ENCODE results near the gene FNIP1.
A peak's percentile ranks its signal among the peaks of the same experiment; 100 is the strongest.
"Not testable (repeated sequence)": the region's sequence is repeated elsewhere in the genome, so short reads cannot be mapped to it uniquely, and the experiment has no call there.

The FNIP1 gene

GRCh38 chr5:131679911-131680310 is 116.9 kb downstream of the FNIP1 start:
- Histone ChIP-seq H3K27me3 (replicated peaks) (no peaks in the 10 kb centered on the region), H3K27ac (no peak overlapping the region), H3K4me3 (ENCODE audit: low read depth, low read length) (no peak overlapping the region), H3K36me3 (replicated peaks) (peaks cover 14% of the 10 kb centered on the region)
- TF ChIP-seq CTCF (IDR thresholded peaks at IDR 0.05; ENCODE audit: low read depth, low read length, missing control alignments) = no peak
- in situ Hi-C loops (cut with HindIII; ENCODE audit: low pct_ligation_motif_present, low sequenced_read_pairs) = no loop called here
- DNase-seq = no peak

DNA sequence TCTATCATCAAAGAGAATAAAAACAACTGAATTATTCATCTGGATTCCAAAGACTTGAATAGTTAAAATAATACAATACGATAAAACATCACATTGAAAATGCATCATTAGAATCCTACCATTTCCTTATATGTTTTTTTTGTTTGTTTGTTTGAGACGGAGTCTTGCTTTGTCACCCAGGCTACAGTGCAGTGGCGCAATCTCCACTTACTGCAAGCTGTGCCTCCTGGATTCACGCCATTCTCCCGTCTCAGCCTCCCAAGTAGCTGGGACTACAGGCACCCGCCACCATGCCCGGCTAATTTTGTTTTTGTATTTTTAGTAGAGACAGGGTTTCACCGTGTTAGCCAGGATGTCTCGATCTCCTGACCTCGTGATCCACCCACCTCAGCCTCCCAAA is 118.5 kb downstream of the FNIP1 start:
- H3K4me3 ChIP-seq (ENCODE audit: low read depth, low read length); DNase-seq; H3K27me3 ChIP-seq (replicated peaks); in situ Hi-C loops (cut with HindIII; ENCODE audit: low pct_ligation_motif_present, low sequenced_read_pairs); H3K27ac ChIP-seq: not testable (repeated sequence)
- H3K36me3 ChIP-seq (replicated peaks) = peaks cover 16% of the 10 kb centered on the region

DNA sequence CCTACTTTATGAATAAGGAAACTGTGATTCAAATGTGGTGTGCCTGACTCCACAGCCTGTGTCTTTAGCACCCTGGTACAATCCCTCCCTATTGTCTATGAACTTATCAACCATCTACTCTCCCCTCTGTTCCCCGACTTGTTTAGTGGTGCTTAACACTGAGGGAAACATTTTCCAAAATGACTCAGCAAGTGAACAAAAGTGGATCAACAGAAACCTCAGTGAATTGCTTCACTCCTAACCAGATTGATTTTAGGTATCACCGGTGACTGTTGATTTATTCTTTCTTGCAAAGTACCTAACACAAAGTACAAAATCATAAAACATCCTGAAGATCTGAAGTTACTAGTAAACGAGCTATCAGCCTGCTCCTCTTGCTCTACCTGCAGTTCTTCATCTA is 119.7 kb downstream of the FNIP1 start:
- in situ Hi-C loops (cut with HindIII; ENCODE audit: low pct_ligation_motif_present, low sequenced_read_pairs) = no loop called here
- no peak for TF ChIP-seq CTCF (IDR thresholded peaks at IDR 0.05; ENCODE audit: low read depth, low read length, missing control alignments)
- Histone ChIP-seq H3K4me3 (ENCODE audit: low read depth, low read length) (no peak overlapping the region), H3K27ac (no peak overlapping the region), H3K36me3 (replicated peaks) (peaks cover 16% of the 10 kb centered on the region), H3K27me3 (replicated peaks) (no peaks in the 10 kb centered on the region)
- no peak for DNase-seq

DNA sequence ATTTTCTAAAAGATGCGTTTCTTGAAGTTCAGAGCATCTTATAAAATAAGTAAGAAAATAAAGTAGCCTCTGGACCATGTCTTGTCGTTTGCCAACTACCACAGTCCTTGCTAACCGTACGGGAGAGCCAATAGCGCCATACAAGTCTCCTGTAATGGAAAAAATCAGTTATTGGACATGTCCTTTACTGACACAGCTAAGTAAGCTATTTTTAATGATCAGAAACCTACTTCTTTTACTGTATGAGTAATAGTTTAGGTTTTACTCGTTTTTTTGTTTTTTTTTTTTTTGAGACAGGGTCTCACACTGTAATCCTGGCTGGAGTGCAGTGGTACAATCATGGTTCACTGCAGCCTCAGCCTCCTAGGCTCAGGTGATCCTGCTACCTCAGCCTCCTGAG is 124.0 kb downstream of the FNIP1 start:
- Histone ChIP-seq H3K27ac (peak overlapping the region; percentile 61), H3K4me3 (ENCODE audit: low read depth, low read length) (no peak overlapping the region), H3K27me3 (replicated peaks) (no peaks in the 10 kb centered on the region), H3K36me3 (replicated peaks) (peaks cover 23% of the 10 kb centered on the region)
- no peak for DNase-seq
- in situ Hi-C loops (cut with HindIII; ENCODE audit: low pct_ligation_motif_present, low sequenced_read_pairs) = no loop called here
- TF ChIP-seq CTCF (IDR thresholded peaks at IDR 0.05; ENCODE audit: low read depth, low read length, missing control alignments) = no peak

- no peak for TF ChIP-seq CTCF (IDR thresholded peaks at IDR 0.05; ENCODE audit: low read depth, low read length, missing control alignments)
- DNase-seq = peak; percentile 72
- peak overlapping the region; percentile 61 for H3K27ac ChIP-seq
- no peaks in the 10 kb centered on the region for H3K27me3 ChIP-seq (replicated peaks)
- in situ Hi-C loops (cut with HindIII; ENCODE audit: low pct_ligation_motif_present, low sequenced_read_pairs) = no loop called here
- H3K36me3 ChIP-seq (replicated peaks) = peaks cover 21% of the 10 kb centered on the region
- H3K4me3 ChIP-seq (ENCODE audit: low read depth, low read length) = no peak overlapping the region
Measured at GRCh38 chr5:131671994-131672655, 124.7 kb downstream of the FNIP1 start.

DNA sequence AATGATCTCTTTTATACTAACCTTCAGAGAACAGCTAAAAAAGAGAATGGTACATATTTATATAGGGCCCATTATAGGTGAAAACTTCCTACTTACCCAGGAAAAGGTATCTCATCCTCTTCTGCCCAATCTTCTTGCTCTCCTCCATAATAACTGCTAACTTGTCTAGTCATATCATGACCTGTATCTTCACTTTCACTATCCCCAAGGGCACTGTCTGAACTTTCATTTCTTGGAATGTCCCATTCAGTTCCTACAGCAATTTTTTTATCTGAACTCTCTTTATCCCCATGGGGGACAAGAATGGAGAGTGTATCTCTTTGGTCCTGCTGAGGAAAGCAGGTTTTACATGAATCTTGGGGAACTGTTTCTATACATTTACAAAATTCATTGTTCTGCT is 125.4 kb downstream of the FNIP1 start:
- peaks cover 14% of the 10 kb centered on the region for H3K36me3 ChIP-seq (replicated peaks)
- no peak overlapping the region for H3K4me3 ChIP-seq (ENCODE audit: low read depth, low read length)
- TF ChIP-seq CTCF (IDR thresholded peaks at IDR 0.05; ENCODE audit: low read depth, low read length, missing control alignments) = no peak
- H3K27me3 ChIP-seq (replicated peaks) = no peaks in the 10 kb centered on the region
- in situ Hi-C loops (cut with HindIII; ENCODE audit: low pct_ligation_motif_present, low sequenced_read_pairs) = no loop called here
- peak overlapping the region; percentile 61 for H3K27ac ChIP-seq
- DNase-seq = no peak

Measured in brain microvascular endothelial cell (primary cell).